GM10248 (cell line): ENCODE measurements around the gene MAFG.
A peak's percentile ranks its signal among the peaks of the same experiment; 100 is the strongest.

Source experiments
- CTCF ChIA-PET: fragments of 300-600 bp; sonication (Branson Sonifier 250); formaldehyde crosslinking; extraction: SDS; loops from one replicate; lab custom pipeline; 2021; ENCODE audit warnings: antibody characterized with exemption; lab: Yijun Ruan, JAX
- POLR2A ChIA-PET: fragments of 350-650 bp; sonication (Branson Sonifier 250); formaldehyde crosslinking; extraction: SDS; loops from one replicate; lab custom pipeline; 2020; ENCODE audit warnings: antibody characterized with exemption; lab: Yijun Ruan, JAX
- DNase-seq: peaks from one replicate; pipeline ENCODE4 v3.0.0; 2012; ENCODE audit errors: extremely low spot score
- CTCF ChIP-seq: IDR thresholded peaks from 2 replicates; pipeline ENCODE4 v1.5.1; 2012; ENCODE audit warnings: mild to moderate bottlenecking, low read depth; ENCODE audit errors: extremely low read depth, missing control alignments, control extremely low read depth

MAFG gene

GRCh38 chr17:81927152-81927652 lies 333 bp downstream of the MAFG start:
- DNase-seq = no peak
- CTCF ChIA-PET = interaction anchor here (0.9 to 2.7 kb wide), 6 partner anchors 10 to 93 kb away, joined by 3 to 9 read pairs (median 4); no protein-coding TSS in a partner anchor
- TF ChIP-seq CTCF = no peak
- POLR2A ChIA-PET = interaction anchor here (1.2 to 1.5 kb wide), 2 partner anchors 10 to 171 kb away, joined by 3 to 8 read pairs; partner anchors contain the start of gene FASN

- peak; percentile 73 for DNase-seq
- POLR2A ChIA-PET = interaction anchor here (0.5 to 1.5 kb wide), 2 partner anchors 9 to 213 kb away, joined by 3 to 8 read pairs; no protein-coding TSS in a partner anchor
- CTCF ChIA-PET = interaction anchor here (1.1 to 2.7 kb wide), 5 partner anchors 9 to 104 kb away, joined by 4 to 9 read pairs (median 7); no protein-coding TSS in a partner anchor
- no peak for TF ChIP-seq CTCF
Measured at GRCh38 chr17:81926451-81927151, 934 bp downstream of the MAFG start.

- CTCF ChIA-PET = interaction anchor here (1.1 to 2.7 kb wide), 6 partner anchors 9 to 104 kb away, joined by 4 to 9 read pairs (median 6); no protein-coding TSS in a partner anchor
- no peak for DNase-seq
- no peak for TF ChIP-seq CTCF
- POLR2A ChIA-PET = interaction anchor here (0.5 to 1.5 kb wide), 4 partner anchors 9 to 374 kb away, joined by 3 to 8 read pairs (median 6); partner anchors contain the start of gene FAAP100
Measured at GRCh38 chr17:81925860-81926450, 1.6 kb downstream of the MAFG start.

- no peak for DNase-seq
Measured at GRCh38 chr17:81924557-81925532, 2.7 kb downstream of the MAFG start.

More at GRCh38 chr17:81924557-81925532, 2.7 kb downstream of the MAFG start:
- POLR2A ChIA-PET = interaction anchor here (0.5 to 1.1 kb wide), 5 partner anchors 12 to 373 kb away, joined by 3 to 7 read pairs (median 4); partner anchors contain the start of gene FAAP100
- no peak for TF ChIP-seq CTCF
- CTCF ChIA-PET = interaction anchor here (0.7 to 2.6 kb wide), 5 partner anchors 8 to 105 kb away, joined by 3 to 8 read pairs (median 4); no protein-coding TSS in a partner anchor
